ENCODE results near the gene TRPM3. TPM values are rescaled to one million over a fixed set of nuclear protein-coding genes. Genes with fewer than 3 reads are reported as not detected.
A peak's percentile ranks its signal among the peaks of the same experiment; 100 is the strongest.

The TRPM3 gene
- total RNA-seq, 6 experiments from 2014 or later = 0.02 TPM; not detected in 5

DNA sequence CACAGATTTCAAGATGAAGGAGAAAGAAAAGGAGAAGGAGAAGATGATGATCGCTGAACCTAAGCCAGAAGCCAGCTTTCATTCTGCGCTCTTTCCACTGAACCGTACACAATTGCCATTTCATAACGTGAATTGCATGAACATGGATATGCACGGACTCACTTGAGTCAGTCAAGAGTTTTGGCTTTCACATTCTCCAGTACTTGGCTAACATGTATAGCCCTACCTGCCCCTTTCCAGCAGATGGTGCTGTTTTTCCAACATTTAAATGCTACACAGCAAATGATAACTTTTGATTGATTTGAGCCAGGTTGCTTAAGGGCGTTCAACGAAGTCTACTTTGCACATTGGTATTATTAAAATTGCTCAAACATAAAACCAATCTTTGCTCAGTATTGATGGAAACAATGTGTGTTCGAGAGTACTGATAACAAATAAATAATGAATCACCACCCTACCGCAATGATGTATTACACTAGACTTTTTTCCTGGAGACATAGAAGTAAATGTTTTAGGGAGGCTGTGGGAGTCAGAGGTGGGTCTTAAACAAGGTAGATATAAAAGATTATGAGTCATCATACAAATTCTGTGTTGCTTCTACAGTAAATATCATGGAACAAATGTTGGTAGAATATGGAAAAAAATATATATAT is 196.4 kb downstream of the TRPM3 start:
- TF ChIP-seq, protein P1, sequence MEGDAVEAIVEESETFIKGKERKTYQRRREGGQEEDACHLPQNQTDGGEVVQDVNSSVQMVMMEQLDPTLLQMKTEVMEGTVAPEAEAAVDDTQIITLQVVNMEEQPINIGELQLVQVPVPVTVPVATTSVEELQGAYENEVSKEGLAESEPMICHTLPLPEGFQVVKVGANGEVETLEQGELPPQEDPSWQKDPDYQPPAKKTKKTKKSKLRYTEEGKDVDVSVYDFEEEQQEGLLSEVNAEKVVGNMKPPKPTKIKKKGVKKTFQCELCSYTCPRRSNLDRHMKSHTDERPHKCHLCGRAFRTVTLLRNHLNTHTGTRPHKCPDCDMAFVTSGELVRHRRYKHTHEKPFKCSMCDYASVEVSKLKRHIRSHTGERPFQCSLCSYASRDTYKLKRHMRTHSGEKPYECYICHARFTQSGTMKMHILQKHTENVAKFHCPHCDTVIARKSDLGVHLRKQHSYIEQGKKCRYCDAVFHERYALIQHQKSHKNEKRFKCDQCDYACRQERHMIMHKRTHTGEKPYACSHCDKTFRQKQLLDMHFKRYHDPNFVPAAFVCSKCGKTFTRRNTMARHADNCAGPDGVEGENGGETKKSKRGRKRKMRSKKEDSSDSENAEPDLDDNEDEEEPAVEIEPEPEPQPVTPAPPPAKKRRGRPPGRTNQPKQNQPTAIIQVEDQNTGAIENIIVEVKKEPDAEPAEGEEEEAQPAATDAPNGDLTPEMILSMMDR (IDR thresholded peaks at IDR 0.05) = peak; percentile 93
- peak; percentile 82 for DNase-seq
- H3K36me3 Mint-ChIP-seq (ENCODE audit: low read depth) = peaks cover 6% of the 10 kb centered on the region; the same call in 1 of the 2 replicates
- no peaks in the 10 kb centered on the region for H3K9me3 Mint-ChIP-seq
- peaks cover 60% of the 10 kb centered on the region for H3K4me1 Mint-ChIP-seq (ENCODE audit: low read depth)
- no peaks in the 10 kb centered on the region for H3K27me3 Mint-ChIP-seq (ENCODE audit: insufficient read depth)
- H3K27ac Mint-ChIP-seq = peak overlapping the region; percentile 62
- H3K4me3 Mint-ChIP-seq = peak overlapping the region; percentile 84

DNA sequence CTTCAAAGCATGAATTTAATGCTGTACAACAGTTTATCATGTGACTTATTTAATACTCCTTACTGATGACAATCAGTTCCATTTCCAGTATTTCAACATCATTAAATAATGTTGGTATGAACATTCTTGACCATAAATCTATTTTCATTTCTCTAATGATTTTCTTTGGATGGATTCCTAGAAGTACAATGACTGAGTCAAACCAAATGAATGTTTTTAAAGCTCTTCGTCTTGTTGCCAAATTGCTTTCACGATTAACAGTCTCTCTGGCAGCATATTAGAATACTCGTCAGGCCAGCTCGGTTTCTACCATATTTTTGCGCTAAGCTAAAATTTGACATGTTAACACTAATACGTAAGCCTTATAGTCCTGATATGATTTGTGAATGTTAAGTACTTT is 197.0 kb downstream of the TRPM3 start:
- DNase-seq = peak; percentile 88
- H3K27ac Mint-ChIP-seq = peak overlapping the region; percentile 62

DNA sequence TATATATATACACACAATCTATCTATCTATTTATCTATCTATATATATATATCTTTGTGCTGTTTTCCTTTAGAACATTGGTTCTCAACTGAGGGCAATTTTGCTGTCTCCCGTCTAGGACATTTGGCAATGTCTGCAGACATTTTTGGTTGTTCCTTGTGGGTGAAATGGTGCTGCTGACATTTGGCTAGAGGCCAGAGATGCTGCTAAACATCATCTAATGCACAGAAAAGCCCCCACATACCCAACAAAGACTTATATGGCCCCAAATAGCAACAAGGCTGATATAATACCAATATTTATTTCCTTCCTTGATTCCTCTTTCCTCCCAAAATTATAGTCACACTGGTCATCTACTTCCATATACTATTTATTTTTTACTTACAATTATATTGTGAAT is 197.5 kb downstream of the TRPM3 start:
- DNase-seq = peak; percentile 9
- H3K4me3 Mint-ChIP-seq = peak overlapping the region; percentile 84
- H3K27ac Mint-ChIP-seq = peak overlapping the region; percentile 62
- peaks cover 10% of the 10 kb centered on the region; the same call in 1 of the 2 replicates for H3K36me3 Mint-ChIP-seq (ENCODE audit: low read depth)
- H3K4me1 Mint-ChIP-seq (ENCODE audit: low read depth) = peaks cover 60% of the 10 kb centered on the region
- no peaks in the 10 kb centered on the region for H3K9me3 Mint-ChIP-seq
- H3K27me3 Mint-ChIP-seq (ENCODE audit: insufficient read depth) = no peaks in the 10 kb centered on the region
- TF ChIP-seq, protein P1 (IDR thresholded peaks at IDR 0.05) = no peak

More for the DNA sequence above, 197.0 kb downstream of the TRPM3 start:
- Mint-ChIP-seq H3K4me3 (peak overlapping the region; percentile 84), H3K36me3 (ENCODE audit: low read depth) (peaks cover 10% of the 10 kb centered on the region; the same call in 1 of the 2 replicates), H3K4me1 (ENCODE audit: low read depth) (peaks cover 60% of the 10 kb centered on the region), H3K9me3 (no peaks in the 10 kb centered on the region), H3K27me3 (ENCODE audit: insufficient read depth) (no peaks in the 10 kb centered on the region)
- TF ChIP-seq, protein P1 (IDR thresholded peaks at IDR 0.05) = no peak

DNA sequence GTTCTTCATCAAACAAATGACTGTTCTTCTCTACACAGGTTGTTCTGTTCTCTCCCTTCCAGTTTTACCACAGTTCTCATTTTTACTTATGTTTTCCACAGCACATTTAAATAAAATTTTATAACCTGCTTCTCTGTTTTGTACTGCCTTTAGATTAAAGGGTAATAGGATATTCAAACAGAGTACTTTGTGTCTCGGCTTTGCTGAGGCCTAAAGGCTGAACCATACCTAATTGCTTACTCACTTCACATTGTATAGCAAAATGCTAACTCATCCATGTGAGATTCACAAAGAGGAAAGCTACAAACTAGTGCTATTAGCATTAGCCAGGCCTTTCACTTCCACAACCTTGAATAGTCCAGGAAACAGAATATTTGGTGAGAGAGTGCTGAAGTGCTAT is 200.3 kb downstream of the TRPM3 start:
- peaks cover 5% of the 10 kb centered on the region for H3K36me3 Mint-ChIP-seq (ENCODE audit: low read depth)
- no peaks in the 10 kb centered on the region for H3K9me3 Mint-ChIP-seq
- H3K4me3 Mint-ChIP-seq = no peak overlapping the region
- TF ChIP-seq, protein P1 (IDR thresholded peaks at IDR 0.05) = no peak
- H3K27me3 Mint-ChIP-seq (ENCODE audit: insufficient read depth) = no peaks in the 10 kb centered on the region
- H3K27ac Mint-ChIP-seq = peak overlapping the region; percentile 58
- H3K4me1 Mint-ChIP-seq (ENCODE audit: low read depth) = peaks cover 60% of the 10 kb centered on the region
- DNase-seq = peak; percentile 72

DNA sequence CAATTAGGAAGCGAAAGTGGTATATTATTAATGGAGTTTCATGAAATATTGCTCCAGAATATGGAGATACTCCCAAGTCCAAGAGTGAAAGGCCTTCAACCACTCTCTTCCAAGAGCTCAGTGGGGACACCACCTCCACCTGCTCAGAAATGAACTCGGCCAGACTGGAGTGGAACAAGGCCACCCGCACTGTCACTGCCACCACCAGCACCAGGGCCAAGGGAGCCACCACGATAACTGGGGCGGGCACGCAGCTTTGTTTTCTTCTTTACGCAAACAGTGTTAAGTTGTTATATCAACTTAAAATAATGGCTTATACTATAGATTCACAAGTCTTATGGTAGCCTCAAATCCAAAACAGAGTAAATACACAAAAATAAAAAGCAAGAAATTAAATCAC is 204.1 kb downstream of the TRPM3 start:
- Mint-ChIP-seq H3K4me3 (no peak overlapping the region), H3K27ac (no peak overlapping the region), H3K4me1 (ENCODE audit: low read depth) (peaks cover 22% of the 10 kb centered on the region), H3K27me3 (ENCODE audit: insufficient read depth) (no peaks in the 10 kb centered on the region; the same call in 1 of the 2 replicates), H3K36me3 (ENCODE audit: low read depth) (peaks cover 5% of the 10 kb centered on the region), H3K9me3 (no peaks in the 10 kb centered on the region)
- no peak for DNase-seq
- TF ChIP-seq, protein P1 (IDR thresholded peaks at IDR 0.05) = no peak

All from HFFc6 (cell line).